EL (cell line): ENCODE measurements around the gene ZMIZ1.

Source experiments
- DNase-seq: peaks from one replicate; pipeline ENCODE4 v3.0.0-alpha.2; 2016

ZMIZ1 gene

DNA sequence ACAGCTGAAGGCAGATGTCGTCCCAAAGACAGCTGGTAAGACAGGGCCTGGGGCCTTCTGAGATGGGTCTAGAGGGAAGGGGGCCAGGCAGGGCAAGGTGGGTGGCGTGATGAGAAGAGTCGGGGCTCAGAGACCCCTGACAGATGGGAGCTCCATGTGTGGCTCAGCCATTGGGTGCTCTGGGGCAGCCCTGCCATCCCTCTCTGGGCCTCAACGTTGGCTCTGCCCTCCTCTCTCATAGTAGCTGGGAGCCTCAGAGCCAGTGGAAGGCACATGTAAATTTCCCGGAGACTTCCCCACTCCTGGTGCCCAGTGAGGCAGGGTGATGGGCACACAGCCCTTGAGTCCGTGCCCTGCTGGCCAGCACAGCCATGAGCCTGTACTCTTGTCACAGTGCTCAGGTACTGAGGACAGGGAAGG, 280.3 kb downstream of the ZMIZ1 start:
- DNase-seq: no peak

DNA sequence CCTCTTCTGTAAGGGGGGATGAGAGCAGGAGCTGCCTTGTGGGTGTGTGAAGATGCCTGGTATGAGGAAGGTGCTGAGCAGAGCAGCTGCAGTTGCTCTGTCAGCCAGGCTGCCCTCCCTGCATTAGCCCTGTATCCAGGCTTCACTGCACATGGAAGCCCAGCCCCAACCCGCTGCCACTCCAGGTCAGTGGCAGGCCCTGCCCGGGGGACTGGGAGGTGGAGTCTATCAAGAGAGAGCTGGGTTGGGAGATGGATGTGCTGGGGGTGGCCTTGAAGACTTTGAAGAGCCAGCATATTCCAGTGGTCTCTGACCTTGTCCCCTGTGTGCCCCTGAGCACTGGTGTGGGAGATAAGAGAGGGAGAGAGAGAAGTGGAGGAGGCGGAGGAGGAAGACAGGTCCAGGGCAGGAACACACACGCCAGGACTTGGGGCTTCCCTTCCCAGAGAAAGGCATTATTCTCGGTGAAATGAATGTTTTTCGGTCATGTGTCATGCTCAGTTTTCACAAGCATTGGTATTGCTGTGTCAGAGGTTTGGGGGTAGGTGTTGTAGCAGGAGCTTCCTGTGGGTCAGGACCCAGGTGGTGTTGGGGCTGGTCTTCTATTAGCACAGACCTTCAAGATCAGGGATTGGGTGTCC, 281.1 kb downstream of the ZMIZ1 start:
- DNase-seq: no peak

DNA sequence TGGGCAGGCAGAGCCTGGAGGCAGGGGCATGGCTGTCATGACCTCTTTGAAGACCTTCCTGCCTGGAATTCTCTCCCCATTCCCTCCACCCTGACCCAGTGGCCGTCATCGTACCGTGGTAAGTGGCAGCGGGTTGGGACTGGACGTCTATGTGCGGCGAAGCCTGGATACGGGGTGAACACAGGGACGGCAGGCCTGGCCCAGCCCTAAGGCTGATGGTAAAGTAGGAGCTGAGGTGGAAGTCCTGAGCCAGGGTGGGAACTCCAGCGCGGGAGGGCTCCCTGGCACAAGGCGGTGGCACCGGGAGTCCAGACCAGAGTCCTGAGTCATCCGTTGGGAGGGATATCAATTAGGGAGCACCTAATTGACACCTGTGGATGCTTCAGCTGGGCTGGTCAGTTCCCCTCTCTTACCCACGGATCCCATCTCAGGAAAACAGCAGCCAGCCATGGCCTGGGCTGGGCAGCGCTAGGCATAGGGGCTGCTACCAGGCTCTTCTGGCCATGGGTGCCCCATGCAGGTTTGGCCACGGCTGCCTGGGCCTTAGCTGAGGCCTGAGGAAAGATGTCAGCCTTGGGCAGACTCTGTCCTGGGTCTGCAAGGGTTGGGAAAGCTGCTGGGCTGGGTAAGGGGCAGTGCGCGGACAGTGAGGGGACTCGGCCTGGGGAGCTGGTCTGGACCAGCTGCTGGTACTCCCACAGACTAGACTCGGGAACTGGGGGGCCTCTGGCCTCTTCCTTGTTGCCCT, 281.8 kb downstream of the ZMIZ1 start:
- DNase-seq: no peak

DNA sequence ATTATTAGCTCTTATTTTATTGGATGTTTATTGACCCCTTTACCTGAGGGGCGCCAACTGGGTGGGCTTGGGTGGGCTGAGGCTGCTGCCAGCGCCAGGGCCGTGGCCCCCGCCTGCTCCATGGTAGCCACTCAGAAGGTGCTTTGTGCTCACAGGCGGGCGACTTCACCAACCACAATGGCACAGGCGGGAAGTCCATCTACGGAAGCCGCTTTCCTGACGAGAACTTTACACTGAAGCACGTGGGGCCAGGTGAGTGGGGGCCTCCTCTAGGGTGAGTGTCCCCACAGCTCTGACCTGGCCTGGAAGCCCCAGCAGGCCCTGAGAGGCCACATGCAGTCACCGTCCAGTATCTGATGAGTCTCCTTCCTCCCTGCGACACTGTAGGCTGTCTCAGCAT, 282.6 kb downstream of the ZMIZ1 start:
- DNase-seq: no peak

DNA sequence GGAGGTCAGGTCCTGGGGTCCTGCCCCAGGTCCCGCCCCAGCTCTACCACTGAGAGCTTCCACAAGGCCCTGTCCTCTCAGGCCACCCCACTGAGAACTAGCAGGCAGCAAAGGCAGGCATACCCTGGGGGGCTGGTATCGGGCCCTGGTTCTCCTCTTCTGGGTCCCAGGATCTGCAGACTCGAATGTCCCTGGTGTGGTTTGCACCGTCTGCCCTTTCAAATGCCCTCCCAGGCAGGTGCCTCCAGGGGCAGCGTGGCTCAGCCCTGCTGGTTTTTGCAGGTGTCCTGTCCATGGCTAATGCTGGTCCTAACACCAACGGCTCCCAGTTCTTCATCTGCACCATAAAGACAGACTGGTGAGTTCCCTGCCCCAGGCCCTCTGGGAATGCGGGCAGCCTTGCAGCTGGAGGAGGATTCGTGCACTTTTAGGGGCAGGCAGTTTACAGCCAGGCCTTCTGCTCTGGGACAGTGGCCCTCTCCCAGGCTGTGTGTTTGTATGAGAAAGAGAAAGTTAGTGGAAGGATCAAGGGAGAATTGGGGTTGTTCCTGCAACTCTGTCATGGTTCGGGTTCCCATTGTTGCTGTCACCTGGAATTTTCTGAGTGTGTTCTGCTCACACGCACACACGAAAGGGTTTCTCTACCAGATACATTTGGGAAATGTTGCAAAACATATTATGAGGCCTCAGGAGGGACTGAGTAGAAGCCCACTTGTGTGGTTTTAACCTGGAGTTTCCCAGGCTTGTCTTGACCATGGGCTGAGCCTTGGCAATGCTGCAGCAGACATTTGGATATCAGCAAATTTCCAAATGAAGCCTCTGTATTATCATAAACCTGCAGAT, 283.5 kb downstream of the ZMIZ1 start:
- DNase-seq: no peak

DNA sequence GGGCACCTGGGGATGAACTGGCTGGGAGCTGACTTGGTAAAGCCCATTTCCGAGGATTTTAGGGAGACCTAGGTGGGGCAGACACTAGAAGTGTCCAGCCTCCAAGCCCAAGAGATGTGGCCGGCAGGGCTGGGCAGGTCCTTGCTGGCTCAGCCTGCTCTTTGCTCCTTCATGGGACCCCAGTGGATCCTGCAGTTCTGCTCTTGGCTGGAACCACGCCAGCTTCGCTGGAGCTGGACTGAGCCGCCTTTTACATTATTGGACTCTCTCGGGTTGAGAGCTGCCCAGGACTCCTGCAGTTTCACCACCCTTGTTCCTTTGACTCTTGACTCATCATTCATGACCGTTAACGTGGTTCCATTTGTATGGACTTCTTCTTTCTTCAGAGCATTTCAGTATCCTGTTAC, 284.2 kb downstream of the ZMIZ1 start:
- no peak for DNase-seq

DNA sequence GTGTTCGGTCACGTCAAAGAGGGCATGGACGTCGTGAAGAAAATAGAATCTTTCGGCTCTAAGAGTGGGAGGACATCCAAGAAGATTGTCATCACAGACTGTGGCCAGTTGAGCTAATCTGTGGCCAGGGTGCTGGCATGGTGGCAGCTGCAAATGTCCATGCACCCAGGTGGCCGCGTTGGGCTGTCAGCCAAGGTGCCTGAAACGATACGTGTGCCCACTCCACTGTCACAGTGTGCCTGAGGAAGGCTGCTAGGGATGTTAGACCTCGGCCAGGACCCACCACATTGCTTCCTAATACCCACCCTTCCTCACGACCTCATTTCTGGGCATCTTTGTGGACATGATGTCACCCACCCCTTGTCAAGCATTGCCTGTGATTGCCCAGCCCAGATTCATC, 285.0 kb downstream of the ZMIZ1 start:
- DNase-seq: no peak

DNA sequence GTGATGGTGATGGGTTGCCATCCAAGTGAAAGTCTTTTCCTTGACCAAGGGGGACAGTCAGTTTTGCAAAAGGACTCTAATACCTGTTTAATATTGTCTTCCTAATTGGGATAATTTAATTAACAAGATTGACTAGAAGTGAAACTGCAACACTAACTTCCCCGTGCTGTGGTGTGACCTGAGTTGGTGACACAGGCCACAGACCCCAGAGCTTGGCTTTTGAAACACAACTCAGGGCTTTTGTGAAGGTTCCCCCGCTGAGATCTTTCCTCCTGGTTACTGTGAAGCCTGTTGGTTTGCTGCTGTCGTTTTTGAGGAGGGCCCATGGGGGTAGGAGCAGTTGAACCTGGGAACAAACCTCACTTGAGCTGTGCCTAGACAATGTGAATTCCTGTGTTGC, 285.4 kb downstream of the ZMIZ1 start:
- DNase-seq: no peak

DNA sequence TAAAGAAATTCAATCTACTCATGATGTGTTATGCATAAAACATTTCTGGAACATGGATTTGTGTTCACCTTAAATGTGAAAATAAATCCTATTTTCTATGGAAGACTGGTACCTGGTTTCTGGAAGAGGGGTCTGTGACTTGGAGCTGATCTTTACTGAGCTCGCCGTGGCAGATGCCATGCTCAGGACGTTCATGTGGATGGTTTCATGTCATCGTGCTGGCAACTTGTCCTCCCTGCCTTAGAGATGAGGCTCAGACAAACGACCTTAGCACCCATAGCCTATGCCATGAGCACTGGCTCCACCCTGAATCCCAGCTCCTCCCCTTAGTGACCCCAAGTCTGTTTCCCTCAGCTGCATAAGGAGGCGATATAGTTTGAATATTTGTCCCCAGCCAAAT, 285.8 kb downstream of the ZMIZ1 start:
- no peak for DNase-seq

DNA sequence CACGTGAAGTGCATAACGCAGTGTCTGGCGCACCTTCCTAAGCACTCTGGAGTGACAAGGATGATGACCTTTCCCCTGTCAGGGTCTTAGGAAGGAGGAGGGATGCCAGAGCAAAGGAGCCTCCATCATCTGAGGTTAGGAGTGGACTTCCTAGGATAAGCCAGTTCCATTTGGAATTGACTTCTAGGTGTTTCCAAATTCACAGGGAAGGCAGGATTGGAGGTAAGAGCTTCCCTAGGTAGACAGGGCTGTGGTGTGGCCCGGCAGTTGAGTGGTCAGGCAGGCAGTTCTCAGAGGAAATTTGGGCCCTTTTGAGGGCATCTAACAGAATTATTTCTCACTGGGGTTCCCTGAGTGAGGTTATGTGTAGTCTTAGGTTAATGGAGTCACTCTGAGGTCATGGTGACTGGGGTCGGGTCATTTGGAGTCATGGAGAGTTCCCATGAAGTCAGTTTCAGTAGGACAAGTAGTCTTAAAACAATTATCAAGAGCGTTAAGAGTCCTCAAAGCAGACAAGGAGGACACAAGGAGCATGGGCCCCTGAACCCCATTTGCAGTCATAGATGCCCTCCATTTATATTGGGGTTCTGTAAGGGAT, 286.8 kb downstream of the ZMIZ1 start:
- no peak for DNase-seq

DNA sequence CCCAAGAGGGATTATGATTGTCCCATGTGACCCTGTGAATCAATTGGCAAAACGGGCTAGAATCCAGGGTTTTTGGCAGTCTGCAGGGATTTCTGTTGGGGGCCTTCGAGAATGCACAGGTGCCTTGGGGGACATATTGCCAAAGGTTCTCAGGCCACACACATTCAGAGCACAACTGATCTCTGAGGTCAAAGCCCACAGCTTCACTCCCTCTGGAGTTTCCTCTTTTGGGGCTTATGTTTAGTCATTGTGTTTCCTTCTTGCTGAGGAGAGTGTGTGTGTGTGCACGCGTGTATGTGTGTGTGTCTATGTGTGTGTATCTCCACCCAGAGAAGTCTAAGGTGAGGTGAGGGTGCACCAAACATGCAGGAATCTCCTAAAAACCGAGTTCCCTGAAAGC, 287.3 kb downstream of the ZMIZ1 start:
- no peak for DNase-seq

DNA sequence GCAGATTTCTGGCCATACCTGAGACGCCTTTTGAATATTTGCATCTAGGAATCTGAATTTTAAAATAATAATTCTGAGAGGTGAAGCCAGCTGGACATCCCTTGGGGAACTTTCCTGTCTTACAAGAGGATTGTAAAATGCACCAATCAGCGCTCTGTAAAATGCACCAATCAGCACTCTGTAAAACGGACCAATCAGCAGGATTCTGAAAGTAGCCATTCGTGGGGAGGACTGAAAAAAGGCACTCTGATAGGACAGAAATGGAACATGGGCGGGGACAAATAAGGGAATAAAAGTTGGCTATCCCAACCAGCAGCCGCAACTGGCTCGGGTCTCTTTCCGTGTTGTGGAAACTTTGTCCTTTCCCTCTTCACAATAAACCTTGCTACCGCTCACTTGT, 288.4 kb downstream of the ZMIZ1 start:
- DNase-seq: no peak

DNA sequence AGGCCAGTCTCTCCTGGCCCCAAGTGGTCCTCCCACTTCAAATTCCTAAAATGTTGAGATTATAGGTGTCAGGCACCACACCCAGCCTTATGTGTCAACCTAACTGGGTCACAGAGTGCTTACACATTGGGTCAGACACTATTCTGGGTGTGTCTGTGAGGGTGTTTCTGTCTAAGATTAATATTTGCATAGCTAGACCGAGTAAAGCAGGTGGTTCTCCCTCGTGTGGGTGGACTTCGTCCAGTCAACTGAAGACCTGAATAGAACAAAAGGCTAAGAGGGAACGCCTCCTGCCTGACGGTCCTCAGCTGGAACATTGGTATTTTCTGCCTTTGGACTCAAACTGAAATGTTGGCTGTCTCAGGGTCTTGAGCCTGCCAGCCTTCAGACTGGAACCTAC, 290.0 kb downstream of the ZMIZ1 start:
- no peak for DNase-seq

DNA sequence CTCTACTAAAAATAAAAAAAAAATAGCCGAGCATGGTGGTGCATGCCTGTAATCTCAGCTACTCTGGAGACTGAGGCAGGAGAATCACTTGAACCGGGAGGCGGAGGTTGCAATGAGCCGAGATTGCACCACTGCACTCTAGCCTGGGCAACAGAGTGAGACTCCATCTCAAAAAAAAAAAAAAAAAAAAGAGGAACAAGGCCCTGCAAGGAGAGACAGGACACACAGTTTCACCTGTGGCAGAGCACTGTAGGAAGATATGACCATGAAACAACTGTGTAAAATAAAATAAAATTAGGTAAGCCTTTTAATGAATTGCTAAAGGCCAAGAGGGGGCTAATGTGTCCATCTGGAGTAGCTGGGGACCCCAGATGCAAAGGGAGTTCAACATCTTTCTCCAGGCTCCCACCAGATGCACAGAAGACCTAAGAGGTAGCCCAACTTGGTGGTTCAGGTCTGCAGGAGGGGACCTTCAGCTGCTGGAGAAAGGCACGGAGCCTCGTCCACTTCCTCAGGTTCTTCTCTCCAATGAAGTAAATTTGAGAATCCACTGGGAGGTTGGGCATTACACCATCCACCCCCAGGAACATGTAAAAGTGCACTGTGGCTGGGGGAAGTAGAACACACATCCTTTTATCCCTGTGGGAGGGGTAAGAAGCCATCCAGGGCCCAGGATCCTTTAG, 291.2 kb downstream of the ZMIZ1 start:
- no peak for DNase-seq

DNA sequence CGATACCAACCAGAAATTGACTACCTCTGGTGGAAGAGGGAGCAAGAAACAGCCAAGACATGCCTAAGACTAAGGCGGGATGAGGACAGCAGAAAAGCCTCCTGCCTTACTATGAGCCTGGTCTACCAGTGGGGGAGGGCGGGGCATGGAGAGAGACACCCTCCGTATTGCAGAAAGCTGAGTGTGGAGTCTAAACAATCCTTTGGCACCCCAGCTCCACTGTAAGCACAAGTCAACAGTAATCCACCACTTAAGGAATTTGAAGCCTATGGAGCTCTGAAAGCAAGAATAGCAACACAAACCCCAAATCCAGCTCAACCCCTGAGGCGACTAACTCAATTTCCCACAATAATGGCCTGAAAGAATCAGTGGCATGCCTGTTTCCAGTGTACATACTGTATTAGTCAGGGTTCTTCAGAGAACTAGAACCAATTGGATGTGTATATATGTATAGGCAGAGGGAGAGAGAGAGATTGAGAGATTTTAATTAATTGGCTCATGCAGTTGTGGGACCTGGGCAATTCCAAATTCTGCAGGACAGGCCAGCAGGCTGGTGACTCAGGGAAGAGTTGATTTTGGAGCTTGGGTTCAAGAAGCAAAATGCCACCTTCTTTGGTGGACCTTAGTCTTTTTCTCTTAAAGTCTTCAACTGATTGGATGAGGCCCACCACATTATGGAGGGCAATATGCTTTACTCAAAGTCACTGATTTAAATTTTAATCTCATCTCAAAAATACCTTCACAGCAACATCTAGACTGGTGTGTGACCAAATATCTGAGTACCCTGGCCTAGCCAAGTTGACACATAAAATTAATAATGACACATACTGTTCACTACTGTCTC, 292.0 kb downstream of the ZMIZ1 start:
- DNase-seq: no peak

DNA sequence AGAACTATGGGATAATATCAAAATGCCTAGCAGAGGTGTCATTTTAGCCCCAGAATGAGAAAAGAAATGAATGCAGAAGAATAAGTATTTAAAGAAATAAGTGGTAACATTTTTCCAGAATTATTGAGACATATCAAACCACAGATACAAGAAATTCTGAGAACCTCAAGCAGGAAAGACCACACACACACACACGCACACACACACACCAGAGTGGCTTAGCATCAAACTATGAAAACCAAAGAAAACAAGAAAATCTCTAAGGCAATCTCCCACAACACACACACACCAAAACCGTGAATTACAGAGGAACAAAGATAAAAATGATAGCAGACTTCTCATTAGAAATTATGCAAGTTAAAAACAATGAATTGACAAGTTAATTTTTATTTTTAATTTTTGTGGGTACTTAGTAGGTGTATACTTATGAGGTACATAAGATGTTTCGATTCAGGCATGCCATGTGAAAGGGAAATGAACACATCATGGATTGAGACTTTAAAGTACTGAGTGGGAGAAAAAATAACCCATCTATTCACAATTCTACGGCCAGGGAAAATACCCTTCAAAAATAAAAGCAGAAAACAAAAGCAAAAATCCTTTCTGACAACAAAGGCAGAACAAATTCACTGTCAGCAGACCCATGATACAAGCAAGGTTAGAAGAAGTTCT, 293.1 kb downstream of the ZMIZ1 start:
- no peak for DNase-seq
